GM18526 (cell line): ENCODE data around the gene ACTA2.

ENCODE experiments used
- POLR2A ChIP-seq: IDR thresholded peaks from 3 replicates; pipeline ENCODE4 v1.6.1; 2011; ENCODE audit not compliant: insufficient read length; ENCODE audit errors: extremely low read depth

ACTA2 gene

DNA sequence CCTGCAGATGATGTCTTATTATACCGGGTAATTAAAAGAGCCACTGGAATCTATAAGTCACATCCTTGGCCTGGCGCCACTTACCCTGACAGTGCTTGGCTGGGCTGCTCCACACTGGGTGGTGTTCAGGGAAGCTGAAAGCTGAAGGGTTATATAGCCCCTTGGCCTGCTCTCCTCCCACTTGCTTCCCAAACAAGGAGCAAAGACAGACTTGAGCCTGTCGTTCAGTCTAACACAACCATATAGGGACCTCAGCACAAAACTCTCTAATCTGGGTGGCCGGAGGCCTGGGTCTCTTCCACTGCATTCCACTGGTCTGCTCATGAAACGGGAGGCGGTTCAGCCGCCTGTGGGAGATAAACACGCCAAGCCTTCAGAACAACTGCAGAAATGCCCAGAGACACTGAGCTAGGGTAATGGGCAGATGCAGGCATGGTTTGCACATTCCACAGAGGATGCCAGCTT is at the start of gene ACTA2:
Gene ACTA2, minus strand, starts transcription at position 127 of the 465 bp plus-strand sequence. CDS start 3,843 bp downstream, outside the sequence.
- no peak for TF ChIP-seq POLR2A

GRCh38 chr10:89001729-89002072 is 49.1 kb upstream of the ACTA2 start:
- TF ChIP-seq POLR2A: no peak

DNA sequence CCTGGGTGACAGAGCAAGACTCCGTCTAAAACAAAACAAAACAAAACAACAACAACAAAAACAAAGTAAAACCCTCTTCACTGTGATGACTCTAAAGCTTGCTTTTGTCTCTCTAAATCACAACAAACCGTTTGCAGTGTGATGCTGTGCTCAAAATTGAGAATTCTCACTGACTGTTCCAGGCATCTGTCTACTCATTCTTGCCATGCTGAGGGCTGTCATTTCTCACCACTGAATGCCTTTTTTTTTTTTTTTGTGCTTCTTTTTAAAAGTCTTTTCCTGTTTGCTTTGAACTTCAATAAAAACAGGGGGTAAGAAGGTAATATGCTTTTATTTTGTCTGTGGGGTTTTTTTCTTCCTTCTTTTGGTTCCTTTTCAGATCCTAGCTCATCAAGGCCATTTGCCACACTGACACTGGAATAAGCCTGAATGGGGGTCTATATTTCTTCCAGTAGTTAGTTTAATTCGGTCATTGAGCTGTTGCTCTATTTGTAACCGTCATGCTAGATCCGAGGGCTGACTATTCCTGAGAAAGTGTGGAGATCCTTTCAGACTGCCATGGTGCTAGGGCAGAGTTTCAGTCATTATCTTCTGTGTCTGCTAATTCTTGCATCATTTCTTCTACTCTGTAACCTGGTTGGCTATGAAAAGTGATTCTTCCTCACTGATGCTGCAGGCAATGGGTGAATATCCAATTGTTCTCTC is 48.6 kb upstream of the ACTA2 start:
- TF ChIP-seq POLR2A: no peak

GRCh38 chr10:88999625-89000024 is 47.1 kb upstream of the ACTA2 start:
- TF ChIP-seq POLR2A: no peak

DNA sequence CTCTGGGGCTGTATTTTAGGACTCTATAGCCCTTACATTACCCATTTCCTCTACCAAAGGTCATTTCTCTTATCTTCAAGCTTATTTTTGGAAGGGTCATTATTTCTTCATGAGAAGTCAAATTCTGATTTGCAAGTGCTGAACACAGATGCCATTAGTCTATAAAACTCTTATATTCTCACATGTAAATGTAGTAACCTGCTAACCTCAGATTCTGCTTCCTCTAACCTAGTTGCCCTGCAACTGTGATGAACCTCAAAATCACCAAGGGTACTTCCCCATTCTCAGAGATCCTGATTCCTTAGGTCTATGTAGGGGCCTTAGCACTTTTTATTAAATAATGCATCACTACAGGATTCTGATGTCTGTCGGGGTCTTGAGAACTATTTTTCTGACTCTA is 44.4 kb upstream of the ACTA2 start:
- no peak for TF ChIP-seq POLR2A

GRCh38 chr10:88995156-88995876 is 42.7 kb upstream of the ACTA2 start:
- TF ChIP-seq POLR2A: no peak

- TF ChIP-seq POLR2A: peak; percentile 15
Observed at GRCh38 chr10:88994019-88994418, 41.4 kb upstream of the ACTA2 start.

GRCh38 chr10:88992921-88993524 is 40.5 kb upstream of the ACTA2 start:
- TF ChIP-seq POLR2A: no peak

DNA sequence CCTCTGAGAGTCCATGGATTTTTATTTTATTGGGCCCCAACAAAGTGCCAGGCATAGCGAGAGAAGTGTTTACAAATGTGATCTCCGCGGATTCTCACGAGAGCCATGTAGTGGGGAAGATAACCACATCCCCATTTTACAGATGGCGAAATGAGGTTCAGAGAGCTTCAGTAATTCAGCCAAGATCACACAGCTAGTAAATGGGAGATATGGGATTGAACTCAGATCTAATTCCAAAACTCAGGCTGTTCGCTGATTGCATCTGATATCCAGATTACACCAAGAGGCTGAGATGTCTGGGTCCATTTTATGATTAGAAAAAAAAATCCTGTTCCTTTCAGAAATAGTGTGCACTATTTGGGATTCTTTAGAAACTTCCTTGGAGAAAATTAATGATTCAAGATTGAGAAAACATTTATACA is 39.3 kb upstream of the ACTA2 start:
- TF ChIP-seq POLR2A: peak; percentile 23

DNA sequence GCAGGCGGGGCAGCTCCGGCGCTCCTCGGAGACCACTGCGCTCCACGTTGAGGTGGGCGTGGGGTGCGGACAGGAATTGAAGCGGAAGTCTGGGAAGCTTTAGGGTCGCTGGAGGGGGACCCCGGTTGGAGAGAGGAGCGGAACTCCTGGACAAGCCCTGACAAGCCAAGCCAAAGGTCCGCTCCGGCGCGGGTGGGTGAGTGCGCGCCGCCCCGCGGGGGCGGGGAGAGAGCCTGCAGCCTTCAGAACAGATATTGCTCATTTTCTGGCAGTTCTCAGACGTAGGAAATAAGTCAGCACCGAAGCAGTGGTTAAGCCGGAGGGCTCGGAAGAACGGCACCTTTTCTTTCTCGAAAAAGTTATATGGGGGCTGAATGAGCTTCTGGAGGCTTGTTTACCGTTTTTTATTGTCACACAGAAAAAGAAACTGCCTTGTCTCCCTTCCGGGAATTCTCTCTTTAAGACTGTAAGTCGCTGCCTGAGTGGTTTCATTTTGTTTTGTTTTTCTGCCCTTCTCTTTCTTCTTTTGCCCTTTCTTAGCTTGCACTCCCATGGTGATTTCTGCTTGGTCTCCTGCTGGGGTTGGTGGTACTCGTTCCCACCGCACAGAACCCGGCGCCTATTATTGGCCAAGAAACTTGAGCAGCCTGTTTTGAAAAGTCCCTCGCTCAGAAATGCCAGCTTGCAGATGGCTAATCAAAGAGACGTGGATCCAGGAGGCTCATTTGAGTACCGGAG is 38.8 kb upstream of the ACTA2 start:
- TF ChIP-seq POLR2A: no peak

DNA sequence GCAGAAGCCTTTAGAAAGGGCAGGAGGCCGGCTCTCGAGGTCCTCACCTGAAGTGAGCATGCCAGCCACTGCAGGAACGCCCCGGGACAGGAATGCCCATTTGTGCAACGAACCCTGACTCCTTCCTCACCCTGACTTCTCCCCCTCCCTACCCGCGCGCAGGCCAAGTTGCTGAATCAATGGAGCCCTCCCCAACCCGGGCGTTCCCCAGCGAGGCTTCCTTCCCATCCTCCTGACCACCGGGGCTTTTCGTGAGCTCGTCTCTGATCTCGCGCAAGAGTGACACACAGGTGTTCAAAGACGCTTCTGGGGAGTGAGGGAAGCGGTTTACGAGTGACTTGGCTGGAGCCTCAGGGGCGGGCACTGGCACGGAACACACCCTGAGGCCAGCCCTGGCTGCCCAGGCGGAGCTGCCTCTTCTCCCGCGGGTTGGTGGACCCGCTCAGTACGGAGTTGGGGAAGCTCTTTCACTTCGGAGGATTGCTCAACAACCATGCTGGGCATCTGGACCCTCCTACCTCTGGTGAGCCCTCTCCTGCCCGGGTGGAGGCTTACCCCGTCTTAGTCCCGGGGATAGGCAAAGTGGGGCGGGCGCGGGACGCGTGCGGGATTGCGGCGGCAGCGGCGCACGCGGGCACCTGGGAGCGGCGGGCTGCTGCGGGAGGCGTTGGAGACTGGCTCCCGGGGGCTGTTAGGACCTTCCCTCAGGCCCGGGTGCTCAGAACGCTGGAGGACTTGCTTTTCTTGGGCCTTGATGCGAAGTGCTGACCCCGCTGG is 38.0 kb upstream of the ACTA2 start, which contains the start of gene FAS:
Gene FAS, plus strand, starts transcription at position 415 of the 777 bp plus-strand sequence. Its CDS starts 79 bp downstream, at position 494.
- TF ChIP-seq POLR2A: peak; percentile 86

GRCh38 chr10:88989824-88990383 is 37.3 kb upstream of the ACTA2 start:
- TF ChIP-seq POLR2A: no peak

DNA sequence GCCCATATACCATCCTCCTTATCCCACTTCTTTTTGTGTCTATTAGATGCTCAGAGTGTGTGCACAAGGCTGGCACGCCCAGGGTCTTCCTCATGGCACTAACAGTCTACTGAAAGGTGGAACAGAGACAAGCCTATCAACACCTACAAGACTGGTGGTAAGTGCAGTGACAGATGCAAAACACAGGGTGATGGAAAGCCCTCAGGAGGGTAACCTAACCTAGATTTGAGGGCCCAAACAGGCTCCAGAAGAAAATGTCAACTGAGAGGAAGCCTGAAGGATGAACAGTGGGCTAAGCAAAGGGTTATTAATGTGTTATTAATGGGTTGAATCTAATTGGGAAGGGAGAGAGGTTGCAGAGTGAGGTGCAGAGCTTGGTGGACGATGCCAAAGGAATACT is 36.9 kb upstream of the ACTA2 start:
- TF ChIP-seq POLR2A: no peak

- TF ChIP-seq POLR2A: no peak
Observed at GRCh38 chr10:88987840-88988239, 35.3 kb upstream of the ACTA2 start.
